Mammary epithelial cell (primary cell): ENCODE results near the gene FOXN3.

Source experiments
- EZH2 ChIP-seq: IDR thresholded peaks from 2 replicates; pipeline ENCODE4 v1.6.1; 2012; ENCODE audit warnings: low read length, inconsistent platforms, borderline replicate concordance
- TF ChIP-seq, protein P1 (sequence below), 2 donors: IDR thresholded peaks in 1 of 2; conservative IDR thresholded peaks in 1 of 2; 2 replicates each; pipeline ENCODE4 v1.5.1; 2011 to 2012; ENCODE audit warnings: inconsistent platforms in 2 of 2, low read length in 2 of 2, mild to moderate bottlenecking in 2 of 2, control low read depth in 1 of 2, low read depth in 1 of 2; ENCODE audit not compliant: insufficient read depth in 1 of 2; ENCODE audit errors: extremely low read depth in 1 of 2

DNA sequence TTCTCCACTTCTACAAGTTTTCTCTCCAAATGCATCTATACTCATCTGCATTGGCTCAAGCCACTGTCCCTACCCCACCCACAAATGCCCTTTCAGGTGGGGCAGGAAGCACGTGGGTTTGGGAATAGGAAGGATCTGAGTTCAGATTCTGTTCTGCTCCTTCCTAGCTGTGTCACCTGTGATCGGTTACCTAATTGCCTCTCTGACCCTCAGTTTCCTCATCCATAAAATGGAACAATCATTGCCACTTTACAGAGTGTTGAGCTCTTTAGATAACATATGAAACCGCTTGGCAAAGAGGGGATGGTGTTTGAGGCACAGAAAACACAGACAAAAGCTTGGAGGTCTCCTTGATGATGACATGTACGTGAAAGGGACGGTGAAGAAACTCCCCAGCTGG, 34.5 kb downstream of the FOXN3 start:
- TF ChIP-seq, protein P1, sequence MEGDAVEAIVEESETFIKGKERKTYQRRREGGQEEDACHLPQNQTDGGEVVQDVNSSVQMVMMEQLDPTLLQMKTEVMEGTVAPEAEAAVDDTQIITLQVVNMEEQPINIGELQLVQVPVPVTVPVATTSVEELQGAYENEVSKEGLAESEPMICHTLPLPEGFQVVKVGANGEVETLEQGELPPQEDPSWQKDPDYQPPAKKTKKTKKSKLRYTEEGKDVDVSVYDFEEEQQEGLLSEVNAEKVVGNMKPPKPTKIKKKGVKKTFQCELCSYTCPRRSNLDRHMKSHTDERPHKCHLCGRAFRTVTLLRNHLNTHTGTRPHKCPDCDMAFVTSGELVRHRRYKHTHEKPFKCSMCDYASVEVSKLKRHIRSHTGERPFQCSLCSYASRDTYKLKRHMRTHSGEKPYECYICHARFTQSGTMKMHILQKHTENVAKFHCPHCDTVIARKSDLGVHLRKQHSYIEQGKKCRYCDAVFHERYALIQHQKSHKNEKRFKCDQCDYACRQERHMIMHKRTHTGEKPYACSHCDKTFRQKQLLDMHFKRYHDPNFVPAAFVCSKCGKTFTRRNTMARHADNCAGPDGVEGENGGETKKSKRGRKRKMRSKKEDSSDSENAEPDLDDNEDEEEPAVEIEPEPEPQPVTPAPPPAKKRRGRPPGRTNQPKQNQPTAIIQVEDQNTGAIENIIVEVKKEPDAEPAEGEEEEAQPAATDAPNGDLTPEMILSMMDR (conservative IDR thresholded peaks at IDR 0.05 in 1 of 2, IDR thresholded peaks at IDR 0.05 in 1 of 2; ENCODE audit: extremely low read depth in 1 of 2, insufficient read depth in 1 of 2, low read depth in 1 of 2, low read length in 2 of 2) = no peak
- TF ChIP-seq EZH2 = no peak
